Osteoblast (primary cell): Measurements from ENCODE around the gene TNKS1BP1. TPM values are rescaled to one million over a fixed set of nuclear protein-coding genes. Genes with fewer than 3 reads are reported as not detected.
A peak's percentile ranks its signal among the peaks of the same experiment; 100 is the strongest.

Source experiments
- DNase-seq: peaks from one replicate; pipeline ENCODE4 v3.0.0; 2011; ENCODE audit warnings: low spot score, mixed read lengths; ENCODE audit not compliant: insufficient read length; ENCODE audit errors: missing footprints
- H2AFZ ChIP-seq: 2 replicates; pipeline ENCODE4 v1.6.0; 2011; ENCODE audit warnings: mild to moderate bottlenecking, low read length
- H3K27ac ChIP-seq: 2 replicates; pipeline ENCODE4 v1.5.1; 2011; ENCODE audit warnings: mild to moderate bottlenecking, low read depth, low read length, moderate library complexity
- H3K27me3 ChIP-seq: 2 replicates; pipeline ENCODE4 v1.6.0; 2012; ENCODE audit warnings: mild to moderate bottlenecking, control low read depth, inconsistent platforms, low read length, moderate library complexity; ENCODE audit not compliant: insufficient read depth
- H3K36me3 ChIP-seq: 2 replicates; pipeline ENCODE4 v1.5.1; 2011; ENCODE audit warnings: mild to moderate bottlenecking, low read length, control low read depth, moderate library complexity; ENCODE audit not compliant: insufficient read depth
- H3K4me1 ChIP-seq: 2 replicates; pipeline ENCODE4 v1.5.1; 2011; ENCODE audit warnings: mild to moderate bottlenecking, low read length, control low read depth, moderate library complexity; ENCODE audit not compliant: insufficient read depth
- H3K4me2 ChIP-seq: 2 replicates; pipeline ENCODE4 v1.6.0; 2011; ENCODE audit warnings: mild to moderate bottlenecking, low read length; ENCODE audit not compliant: insufficient read depth
- H3K4me3 ChIP-seq: fragments of 200-600 bp; sonication (generic); 3 replicates; pipeline ENCODE4 v1.5.1; 2012; ENCODE audit warnings: mild to moderate bottlenecking, low read length, inconsistent platforms; ENCODE audit not compliant: insufficient read depth
- H3K79me2 ChIP-seq: 2 replicates; pipeline ENCODE4 v1.6.0; 2012; ENCODE audit warnings: mild to moderate bottlenecking, low read length, control low read depth, inconsistent platforms; ENCODE audit not compliant: insufficient read depth
- H3K9me3 ChIP-seq: 2 replicates; pipeline ENCODE4 v1.5.1; 2011; ENCODE audit warnings: low read depth, low read length, control low read depth
- H4K20me1 ChIP-seq: 2 replicates; pipeline ENCODE4 v1.6.0; 2012; ENCODE audit warnings: mild to moderate bottlenecking, low read length, control low read depth; ENCODE audit not compliant: insufficient read depth
- total RNA-seq: library from RNA; depleted of rRNA; stranded (reverse); fragments of >200 nt; gene quantifications from 2 replicates; pipeline ENCODE4 v1.2.3, GENCODE V29; 2012
- TF ChIP-seq, protein P1 (sequence below): IDR thresholded peaks from 2 replicates; pipeline ENCODE4 v1.5.1; 2011; ENCODE audit warnings: mild to moderate bottlenecking, low read depth, low read length, moderate library complexity; ENCODE audit errors: extremely low read depth

Gene TNKS1BP1
- total RNA-seq, 1 donor = 74.6 TPM

GRCh38 chr11:57336111-57336666, 11.4 kb upstream of the TNKS1BP1 start:
- peak; percentile 86 for DNase-seq
- Histone ChIP-seq H3K36me3 (peaks cover 29% of the 10 kb centered on the region), H3K79me2 (peaks cover 40% of the 10 kb centered on the region), H3K9me3 (no peaks in the 10 kb centered on the region), H3K4me2 (peak overlapping the region; percentile 90), H3K27me3 (peaks cover 18% of the 10 kb centered on the region), H4K20me1 (no peaks in the 10 kb centered on the region), H3K4me3 (peak overlapping the region; percentile 80), H3K4me1 (peaks cover 18% of the 10 kb centered on the region), H3K27ac (peak overlapping the region; percentile 68), H2AFZ (peak overlapping the region; percentile 94)
- TF ChIP-seq, protein P1, sequence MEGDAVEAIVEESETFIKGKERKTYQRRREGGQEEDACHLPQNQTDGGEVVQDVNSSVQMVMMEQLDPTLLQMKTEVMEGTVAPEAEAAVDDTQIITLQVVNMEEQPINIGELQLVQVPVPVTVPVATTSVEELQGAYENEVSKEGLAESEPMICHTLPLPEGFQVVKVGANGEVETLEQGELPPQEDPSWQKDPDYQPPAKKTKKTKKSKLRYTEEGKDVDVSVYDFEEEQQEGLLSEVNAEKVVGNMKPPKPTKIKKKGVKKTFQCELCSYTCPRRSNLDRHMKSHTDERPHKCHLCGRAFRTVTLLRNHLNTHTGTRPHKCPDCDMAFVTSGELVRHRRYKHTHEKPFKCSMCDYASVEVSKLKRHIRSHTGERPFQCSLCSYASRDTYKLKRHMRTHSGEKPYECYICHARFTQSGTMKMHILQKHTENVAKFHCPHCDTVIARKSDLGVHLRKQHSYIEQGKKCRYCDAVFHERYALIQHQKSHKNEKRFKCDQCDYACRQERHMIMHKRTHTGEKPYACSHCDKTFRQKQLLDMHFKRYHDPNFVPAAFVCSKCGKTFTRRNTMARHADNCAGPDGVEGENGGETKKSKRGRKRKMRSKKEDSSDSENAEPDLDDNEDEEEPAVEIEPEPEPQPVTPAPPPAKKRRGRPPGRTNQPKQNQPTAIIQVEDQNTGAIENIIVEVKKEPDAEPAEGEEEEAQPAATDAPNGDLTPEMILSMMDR = no peak

DNA sequence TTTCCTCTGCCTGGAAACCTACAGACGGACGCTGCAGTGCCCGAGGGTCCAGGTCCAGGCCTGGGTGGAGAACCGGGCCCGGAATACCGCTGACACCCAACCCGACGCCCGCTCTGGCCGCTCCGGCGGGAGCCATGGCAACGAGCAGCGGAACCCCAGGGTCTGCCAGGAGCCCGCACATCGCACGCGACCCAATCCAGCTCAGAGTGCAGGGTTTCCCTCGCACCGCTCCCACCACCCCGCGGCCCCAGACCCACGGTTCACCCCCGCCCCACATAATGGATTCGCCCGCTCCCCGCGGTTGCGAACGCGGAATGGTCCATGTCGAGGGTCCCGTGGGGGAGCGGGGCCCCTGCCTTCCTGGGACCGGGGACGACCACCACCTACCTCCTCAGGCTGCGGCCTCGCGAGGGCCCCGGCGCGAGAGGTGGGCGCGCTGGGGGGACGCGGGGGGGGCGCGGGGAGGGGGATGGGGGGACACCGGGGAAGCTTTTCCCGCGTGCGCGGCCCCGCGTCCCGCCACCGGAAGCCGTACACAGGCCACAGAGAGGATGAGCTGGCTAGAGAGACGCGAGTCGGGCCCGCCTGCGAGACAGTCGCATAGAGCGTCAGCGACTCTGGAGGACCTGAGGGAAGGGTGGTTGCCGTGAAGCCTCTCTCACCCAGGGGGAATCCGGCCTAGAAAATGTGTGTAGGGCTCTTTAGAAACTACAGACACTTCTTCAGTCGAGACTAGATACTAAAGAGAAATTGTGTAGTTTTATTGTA, 10.8 kb upstream of the TNKS1BP1 start, which contains the start of gene SSRP1:
SSRP1 (minus strand) TSS at position 550 of the 768 bp plus-strand sequence. CDS start 771 bp downstream, outside the sequence.
- Histone ChIP-seq H3K36me3 (peaks cover 35% of the 10 kb centered on the region), H4K20me1 (no peaks in the 10 kb centered on the region), H3K27ac (peak within 1 kb of the TSS; percentile 82), H3K4me1 (peaks cover 18% of the 10 kb centered on the region), H2AFZ (peak within 1 kb of the TSS; percentile 94), H3K9me3 (no peaks in the 10 kb centered on the region), H3K4me2 (peak within 1 kb of the TSS; percentile 90), H3K4me3 (peak within 1 kb of the TSS; percentile 80), H3K79me2 (peaks cover 40% of the 10 kb centered on the region), H3K27me3 (peaks cover 18% of the 10 kb centered on the region)
- DNase-seq = peak; percentile 97
- TF ChIP-seq, protein P1 = no peak

DNA sequence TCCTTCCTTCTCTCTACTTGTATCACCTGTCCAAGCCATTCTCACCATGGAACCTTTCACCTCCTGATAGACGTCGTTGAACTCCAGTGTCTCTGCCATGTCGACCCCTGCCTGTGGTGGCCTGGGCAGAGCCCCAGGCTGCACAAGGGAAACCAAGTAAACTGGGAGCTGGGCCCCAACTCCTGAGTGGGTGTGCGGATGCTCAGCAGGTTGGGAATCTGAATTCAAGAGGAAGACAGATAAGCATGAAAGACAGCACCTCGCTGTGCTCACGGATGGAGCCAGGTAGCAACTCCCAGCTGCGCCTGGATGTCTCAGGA, 10.2 kb upstream of the TNKS1BP1 start:
- no peaks in the 10 kb centered on the region for H4K20me1 ChIP-seq
- H3K4me1 ChIP-seq = peaks cover 18% of the 10 kb centered on the region
- H3K27me3 ChIP-seq = peaks cover 16% of the 10 kb centered on the region
- no peak for DNase-seq
- peaks cover 40% of the 10 kb centered on the region for H3K79me2 ChIP-seq
- peak overlapping the region; percentile 71 for H2AFZ ChIP-seq
- peaks cover 40% of the 10 kb centered on the region for H3K36me3 ChIP-seq
- TF ChIP-seq, protein P1 = no peak
- peak overlapping the region; percentile 82 for H3K27ac ChIP-seq
- H3K4me2 ChIP-seq = peak overlapping the region; percentile 89
- peak overlapping the region; percentile 80 for H3K4me3 ChIP-seq
- no peaks in the 10 kb centered on the region for H3K9me3 ChIP-seq

GRCh38 chr11:57332694-57333440, 8.1 kb upstream of the TNKS1BP1 start:
- Histone ChIP-seq H2AFZ (no peak overlapping the region), H3K36me3 (peaks cover 62% of the 10 kb centered on the region), H3K27ac (no peak overlapping the region), H3K4me1 (peaks cover 18% of the 10 kb centered on the region), H3K79me2 (peaks cover 40% of the 10 kb centered on the region), H3K27me3 (no peaks in the 10 kb centered on the region), H3K9me3 (no peaks in the 10 kb centered on the region), H3K4me3 (no peak overlapping the region), H3K4me2 (no peak overlapping the region), H4K20me1 (no peaks in the 10 kb centered on the region)
- TF ChIP-seq, protein P1 = no peak
- peak; percentile 47 for DNase-seq
